Fibroblast of lung (primary cell): ENCODE data around the gene OR2V1.

Source experiments
- CTCF ChIP-seq, 2 donors: IDR thresholded peaks in 1 of 2; conservative IDR thresholded peaks in 1 of 2; 1 replicate in 1 of 2; 2 replicates in 1 of 2; pipeline ENCODE4 v1.5.1; 2011 to 2012; ENCODE audit warnings: low read length in 2 of 2, control low read depth in 1 of 2, inconsistent platforms in 1 of 2, low read depth in 1 of 2, mild to moderate bottlenecking in 1 of 2
- EZH2 ChIP-seq: IDR thresholded peaks from 2 replicates; pipeline ENCODE4 v1.5.1; 2012; ENCODE audit warnings: low read length, control low read depth, mild to moderate bottlenecking; ENCODE audit errors: missing control alignments

GRCh38 chr5:181152406-181152805, 21.4 kb upstream of the OR2V1 start:
- TF ChIP-seq CTCF (conservative IDR thresholded peaks at IDR 0.05 in 1 of 2, IDR thresholded peaks at IDR 0.05 in 1 of 2; ENCODE audit: low read depth in 1 of 2, low read length in 2 of 2), result no peak
- TF ChIP-seq EZH2, result no peak
